GM19043 (cell line): ENCODE results near the gene CTNNA3.
"Not testable (repeated sequence)": the region's sequence is repeated elsewhere in the genome, so short reads cannot be mapped to it uniquely, and the experiment has no call there.

ENCODE experiments used
- ATAC-seq: cut with Tn5 transposase; IDR thresholded peaks from one replicate; pipeline ENCODE4 v1.9.1; 2021; ENCODE audit warnings: low read depth; ENCODE audit not compliant: unreplicated experiment

CTNNA3 gene

GRCh38 chr10:67606572-67606971 is 89.4 kb downstream of the CTNNA3 start:
- no peak for ATAC-seq

DNA sequence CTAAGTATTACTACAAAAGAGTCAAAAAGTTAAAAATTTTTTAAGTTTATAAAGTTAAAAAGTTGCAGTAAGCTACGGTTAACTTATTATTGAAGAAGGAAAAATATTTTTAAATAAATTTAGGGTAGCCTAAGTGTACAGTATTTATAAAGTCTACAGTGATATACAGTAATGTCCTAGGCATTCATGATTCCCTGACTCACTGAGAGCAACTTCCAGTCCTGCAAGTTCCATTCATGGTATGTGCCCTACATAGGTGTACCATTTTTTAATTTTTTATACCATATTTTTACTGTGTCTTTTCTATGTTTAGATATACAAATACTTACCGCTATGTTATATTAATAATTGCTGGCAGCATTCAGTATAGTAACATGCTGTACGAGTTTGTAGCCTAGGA is 92.3 kb downstream of the CTNNA3 start:
- ATAC-seq, result no peak

DNA sequence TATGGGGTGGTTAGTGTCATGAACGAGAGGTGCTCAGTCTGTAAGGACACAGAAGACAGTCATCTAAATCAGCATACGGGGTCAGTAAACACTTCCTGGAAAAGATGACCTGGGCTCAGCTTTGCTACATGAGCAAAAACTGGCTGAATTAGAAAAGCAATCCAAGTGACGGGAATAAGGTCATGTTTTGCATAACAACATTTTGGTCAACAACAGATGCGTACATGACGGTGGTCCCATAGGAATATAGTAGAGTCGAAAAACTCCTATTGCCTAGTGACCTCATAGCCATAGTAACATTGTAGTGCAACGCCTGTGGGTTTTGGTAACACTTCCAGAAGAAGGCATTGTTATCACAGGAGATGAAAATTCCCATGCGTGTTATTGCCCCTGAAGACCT is 92.9 kb downstream of the CTNNA3 start:
- no peak for ATAC-seq

GRCh38 chr10:67602268-67602950 is 93.6 kb downstream of the CTNNA3 start:
- ATAC-seq, result no peak

DNA sequence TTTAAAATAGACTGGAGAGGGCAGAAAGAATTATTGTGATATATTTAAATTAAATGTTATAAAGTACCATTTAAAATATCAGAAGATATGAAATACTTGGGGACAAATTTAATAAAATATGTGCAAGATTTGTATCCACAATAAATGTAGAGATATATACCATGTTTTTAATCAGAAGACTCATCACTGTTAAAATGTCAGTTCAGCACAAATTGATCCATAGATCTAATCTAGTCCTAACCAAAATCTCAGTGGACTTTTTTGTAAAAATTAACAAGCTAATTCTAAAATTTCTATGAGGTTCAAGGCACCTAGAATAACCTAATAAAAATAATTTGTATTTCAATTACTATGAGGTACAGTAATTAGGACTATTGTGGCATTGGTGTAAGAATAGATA is 96.4 kb downstream of the CTNNA3 start:
- no peak for ATAC-seq

- no peak for ATAC-seq
Observed at GRCh38 chr10:67596641-67597040, 99.4 kb downstream of the CTNNA3 start.

DNA sequence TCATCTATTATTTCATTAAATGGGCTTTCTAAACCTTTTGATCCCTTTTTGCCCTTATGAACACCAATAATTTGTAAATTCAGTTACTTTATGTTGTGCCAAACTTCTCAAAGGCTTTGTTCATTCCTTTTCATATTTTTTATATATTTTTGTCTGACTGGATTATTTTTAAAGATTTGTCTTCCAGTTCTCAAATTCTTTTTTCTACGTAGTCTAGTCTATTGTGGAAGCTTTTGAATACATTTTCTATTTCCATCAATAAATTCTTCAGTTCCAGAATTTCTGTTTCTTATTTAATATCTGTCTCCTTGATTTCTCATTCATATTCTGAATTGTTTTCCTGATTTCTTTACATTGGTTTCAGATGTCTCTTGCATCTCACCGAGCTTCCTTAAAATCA is 108.2 kb downstream of the CTNNA3 start:
- no peak for ATAC-seq

GRCh38 chr10:67575532-67575931 is 120.5 kb downstream of the CTNNA3 start:
- no peak for ATAC-seq

DNA sequence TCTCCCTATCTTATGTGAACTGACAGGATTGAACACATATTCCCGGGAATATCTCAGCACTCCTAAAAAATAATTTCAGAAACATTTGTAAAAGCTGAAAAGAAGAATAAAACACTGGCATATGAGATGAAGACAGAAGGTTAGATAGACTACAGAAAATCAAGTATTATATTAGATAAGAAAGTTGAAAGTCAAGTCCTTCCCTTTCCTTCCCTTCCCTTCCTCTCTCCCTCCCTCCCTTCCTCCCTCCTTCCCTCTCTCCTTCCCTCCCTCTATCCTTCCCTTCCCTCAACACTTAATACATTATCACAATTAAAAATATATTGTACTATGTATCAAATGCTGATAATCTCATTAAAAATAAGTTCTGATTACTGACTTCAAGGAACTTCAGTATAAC is 122.5 kb downstream of the CTNNA3 start:
- no peak for ATAC-seq

DNA sequence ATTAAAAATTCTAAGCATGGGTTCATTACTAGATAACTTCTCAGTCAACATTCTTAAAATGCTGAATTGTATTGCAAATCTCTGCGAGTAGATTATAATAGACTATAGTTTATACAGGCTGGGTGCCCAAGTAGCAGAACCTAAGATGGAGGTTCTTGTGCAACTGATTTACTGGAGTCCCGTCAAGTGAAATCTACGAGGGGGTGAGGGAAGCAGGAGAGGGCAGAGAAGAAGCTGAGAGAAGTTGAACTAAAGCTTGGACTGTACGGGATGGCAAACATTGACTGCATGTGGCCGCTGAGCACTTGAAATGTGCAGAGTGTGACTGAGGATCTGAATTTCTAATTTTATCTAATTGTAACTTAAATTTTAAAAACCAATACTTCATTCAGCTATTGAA is 124.5 kb downstream of the CTNNA3 start:
- ATAC-seq, result no peak

GRCh38 chr10:67558311-67558710 is 137.7 kb downstream of the CTNNA3 start:
- ATAC-seq, result not testable (repeated sequence)

- ATAC-seq, result no peak
Observed at GRCh38 chr10:67553254-67553653, 142.7 kb downstream of the CTNNA3 start.

GRCh38 chr10:67550838-67551402 is 145.1 kb downstream of the CTNNA3 start:
- ATAC-seq, result no peak

- ATAC-seq, result no peak
Observed at GRCh38 chr10:67550046-67550445, 145.9 kb downstream of the CTNNA3 start.

DNA sequence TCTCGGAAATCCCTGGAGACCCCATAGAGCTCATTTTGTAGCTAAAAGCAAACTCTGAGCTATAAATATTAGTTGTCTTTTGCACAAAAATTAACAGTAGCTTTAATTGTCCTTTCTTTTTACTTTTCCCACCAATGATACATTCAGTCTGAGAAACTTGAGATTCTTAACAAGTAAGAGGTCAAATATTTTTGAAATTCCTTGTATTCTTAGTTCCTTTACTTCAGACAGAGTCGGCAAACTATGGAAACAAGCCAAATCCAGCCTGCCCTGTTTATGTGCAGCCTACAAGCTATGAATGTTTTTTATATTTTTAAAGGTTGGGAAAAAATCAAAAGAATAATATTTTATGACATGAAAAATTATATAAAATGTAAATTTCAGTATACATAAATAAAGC is 146.6 kb downstream of the CTNNA3 start:
- ATAC-seq, result no peak

GRCh38 chr10:67541411-67541810 is 154.6 kb downstream of the CTNNA3 start:
- ATAC-seq, result no peak

- no peak for ATAC-seq
Observed at GRCh38 chr10:67539312-67539711, 156.7 kb downstream of the CTNNA3 start.

- no peak for ATAC-seq
Observed at GRCh38 chr10:67537906-67538305, 158.1 kb downstream of the CTNNA3 start.

- no peak for ATAC-seq
Observed at GRCh38 chr10:67533376-67533775, 162.6 kb downstream of the CTNNA3 start.

DNA sequence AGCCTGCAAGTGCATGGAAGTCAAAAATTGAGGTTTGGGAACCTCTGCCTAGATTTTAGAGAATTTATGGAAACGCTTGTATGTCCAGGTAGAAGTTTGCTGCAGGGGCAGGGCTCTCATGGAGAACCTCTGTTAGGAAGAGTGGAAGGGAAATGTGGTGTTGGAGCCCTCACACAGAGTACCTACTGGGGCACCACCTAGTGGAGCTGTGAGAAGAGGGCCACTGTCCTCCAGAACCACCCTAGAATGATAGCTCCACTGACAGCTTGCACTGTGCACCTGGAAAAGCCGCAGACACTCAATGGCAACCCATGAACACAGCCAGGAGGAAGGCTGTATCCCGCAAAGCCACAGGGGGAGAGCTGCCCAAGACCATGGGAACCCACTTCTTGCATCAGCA is 165.0 kb downstream of the CTNNA3 start:
- not testable (repeated sequence) for ATAC-seq

- no peak for ATAC-seq
Observed at GRCh38 chr10:67527351-67527750, 168.6 kb downstream of the CTNNA3 start.

- ATAC-seq, result no peak
Observed at GRCh38 chr10:67521546-67521945, 174.4 kb downstream of the CTNNA3 start.
